Measurements from ENCODE around the gene EIF5A. TPM values are rescaled to one million over a fixed set of nuclear protein-coding genes. Genes with fewer than 3 reads are reported as not detected.

Gene EIF5A
- total RNA-seq, 1 donor from 2014 or later = 248 TPM

- H3K4me1 ChIP-seq = peaks cover 13 to 45% of the 10 kb centered on the region in 2 donors
Observed at GRCh38 chr17:7313088-7313889, 5.9 kb downstream of the EIF5A start.

GRCh38 chr17:7313890-7314718 is 6.7 kb downstream of the EIF5A start:
- peak overlapping the region; percentile 81 to 88 for H3K4me3 ChIP-seq
- intact Hi-C loops (cut with DNase I) = no loop called here
- peaks cover 13 to 41% of the 10 kb centered on the region in 2 donors for H3K4me1 ChIP-seq
- H3K36me3 ChIP-seq = peaks cover 66 to 67% of the 10 kb centered on the region in 2 donors
- no peaks in the 10 kb centered on the region for H3K27me3 ChIP-seq
- peak overlapping the region; percentile 93 to 95 for H3K27ac ChIP-seq
- no peak for TF ChIP-seq CTCF (IDR thresholded peaks at IDR 0.05)
- H3K9me3 ChIP-seq = no peaks in the 10 kb centered on the region
- no peak for DNase-seq (ENCODE audit: low spot score in 2 of 2)

More at GRCh38 chr17:7313088-7313889, 5.9 kb downstream of the EIF5A start:
- DNase-seq (ENCODE audit: low spot score in 2 of 2) = no peak
- peaks cover 59% of the 10 kb centered on the region in 2 donors for H3K36me3 ChIP-seq
- peak in 1 of 3 experiments; percentile 6 for TF ChIP-seq CTCF (IDR thresholded peaks at IDR 0.05)
- H3K4me3 ChIP-seq = peak overlapping the region in 1 of 2 donors; percentile 6
- intact Hi-C loops (cut with DNase I) = no loop called here
- H3K27ac ChIP-seq = no peak overlapping the region
- H3K27me3 ChIP-seq = no peaks in the 10 kb centered on the region
- no peaks in the 10 kb centered on the region for H3K9me3 ChIP-seq

GRCh38 chr17:7314719-7315569 is 7.5 kb downstream of the EIF5A start, which contains the start of gene GPS2:
Gene GPS2 (minus strand): TSS chr17:7315360. CDS start chr17:7315052, 308 bp downstream.
- Histone ChIP-seq H3K36me3 (peaks cover 60 to 64% of the 10 kb centered on the region in 2 donors), H3K4me1 (peaks cover 10 to 33% of the 10 kb centered on the region in 2 donors), H3K27ac (peak within 1 kb of the TSS; percentile 93 to 95), H3K9me3 (no peaks in the 10 kb centered on the region), H3K27me3 (no peaks in the 10 kb centered on the region), H3K4me3 (peak within 1 kb of the TSS; percentile 81 to 88)
- DNase-seq (ENCODE audit: low spot score in 2 of 2) = peak; percentile 61 to 96
- no peak for TF ChIP-seq CTCF (IDR thresholded peaks at IDR 0.05)
- intact Hi-C loops (cut with DNase I) = loop anchor here (1.0 kb wide), 1 partner anchor 14 kb away; the partner anchor contains the start of gene NEURL4

- intact Hi-C loops (cut with DNase I) = loop anchor here (1.0 kb wide), 1 partner anchor 14 kb away; the partner anchor contains the start of gene NEURL4
- Histone ChIP-seq H3K9me3 (no peaks in the 10 kb centered on the region), H3K4me3 (peak overlapping the region; percentile 81 to 88), H3K4me1 (peaks cover 10 to 25% of the 10 kb centered on the region in 2 donors), H3K27me3 (no peaks in the 10 kb centered on the region), H3K27ac (peak overlapping the region; percentile 93 to 95), H3K36me3 (peaks cover 60 to 63% of the 10 kb centered on the region in 2 donors)
- no peak for TF ChIP-seq CTCF (IDR thresholded peaks at IDR 0.05)
- no peak for DNase-seq (ENCODE audit: low spot score in 2 of 2)
Observed at GRCh38 chr17:7315570-7316235, 8.3 kb downstream of the EIF5A start.
